ENCODE data around the gene GIT2.

GIT2 gene

GRCh38 chr12:109968801-109969200 lies 27.4 kb downstream of the GIT2 start:
- no peak for DNase-seq (ENCODE audit: low read depth)

DNA sequence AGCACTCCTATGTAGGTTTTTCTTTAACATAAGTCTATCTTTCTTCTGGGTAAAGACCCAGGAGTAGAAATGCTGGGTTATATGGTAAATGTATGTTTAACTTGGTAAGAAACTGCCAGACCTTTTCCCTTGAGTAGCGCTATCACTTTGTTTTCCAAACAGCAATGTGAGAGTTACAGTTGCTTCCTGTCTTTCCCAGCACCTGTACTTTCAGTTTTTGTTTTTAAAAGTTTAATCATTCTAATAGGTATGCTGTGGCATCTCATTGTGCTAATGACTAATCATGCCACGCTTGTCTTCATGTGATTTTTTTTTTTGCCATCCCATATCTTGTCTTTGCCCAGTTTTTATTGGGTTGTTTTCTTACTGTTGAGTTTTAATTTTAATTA lies 28.1 kb downstream of the GIT2 start:
- no peak for DNase-seq (ENCODE audit: low read depth)

DNA sequence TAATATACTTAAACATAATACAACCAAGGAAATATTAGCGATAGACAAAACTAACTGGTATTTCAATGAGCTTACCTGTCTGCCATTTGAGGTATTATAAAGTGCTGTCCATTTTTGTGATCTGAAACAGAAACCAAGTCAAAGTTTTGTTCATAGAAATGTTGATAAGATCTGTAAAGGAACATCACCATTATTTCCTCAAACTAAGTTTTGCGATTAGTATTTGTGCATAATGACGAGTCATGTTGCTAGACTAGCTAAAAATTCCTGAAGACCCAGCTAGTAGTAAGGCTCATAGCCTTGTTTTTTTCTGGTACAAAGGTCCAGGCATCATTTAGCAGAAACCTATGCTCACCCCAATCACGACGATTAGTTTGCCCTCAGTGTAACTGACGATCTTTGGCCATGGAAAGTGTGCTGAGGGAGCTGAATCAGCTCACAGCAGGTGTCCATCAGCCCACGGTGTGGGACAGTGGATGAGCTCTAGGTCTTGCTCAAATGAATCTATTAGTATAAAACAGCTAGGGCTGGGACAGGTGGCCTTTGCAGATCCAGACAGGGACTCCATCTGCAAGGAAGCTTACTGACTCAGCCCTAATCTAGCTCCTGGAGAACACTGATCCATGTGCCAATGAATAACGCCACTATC lies 28.7 kb downstream of the GIT2 start:
- no peak for DNase-seq (ENCODE audit: low read depth)

DNA sequence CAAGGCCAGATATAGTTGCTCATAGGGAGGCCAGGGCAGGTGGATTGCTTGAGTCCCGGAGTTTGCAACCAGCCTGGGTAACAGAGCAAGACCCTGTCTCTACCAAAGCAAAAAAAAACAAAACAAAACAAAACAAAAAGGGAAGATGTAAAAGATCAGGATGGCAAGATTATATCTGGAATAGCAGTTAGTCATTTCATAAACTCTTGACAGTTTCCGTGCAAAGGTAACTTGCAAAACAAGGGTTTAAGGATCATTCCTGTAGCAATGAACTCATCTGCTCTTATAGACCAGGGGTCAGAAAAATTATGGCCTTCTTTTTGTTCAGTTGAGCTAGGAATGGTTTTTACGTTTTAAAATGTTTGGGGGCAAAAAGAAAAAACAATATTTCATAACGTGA lies 29.6 kb downstream of the GIT2 start:
- DNase-seq (ENCODE audit: low read depth) = no peak

DNA sequence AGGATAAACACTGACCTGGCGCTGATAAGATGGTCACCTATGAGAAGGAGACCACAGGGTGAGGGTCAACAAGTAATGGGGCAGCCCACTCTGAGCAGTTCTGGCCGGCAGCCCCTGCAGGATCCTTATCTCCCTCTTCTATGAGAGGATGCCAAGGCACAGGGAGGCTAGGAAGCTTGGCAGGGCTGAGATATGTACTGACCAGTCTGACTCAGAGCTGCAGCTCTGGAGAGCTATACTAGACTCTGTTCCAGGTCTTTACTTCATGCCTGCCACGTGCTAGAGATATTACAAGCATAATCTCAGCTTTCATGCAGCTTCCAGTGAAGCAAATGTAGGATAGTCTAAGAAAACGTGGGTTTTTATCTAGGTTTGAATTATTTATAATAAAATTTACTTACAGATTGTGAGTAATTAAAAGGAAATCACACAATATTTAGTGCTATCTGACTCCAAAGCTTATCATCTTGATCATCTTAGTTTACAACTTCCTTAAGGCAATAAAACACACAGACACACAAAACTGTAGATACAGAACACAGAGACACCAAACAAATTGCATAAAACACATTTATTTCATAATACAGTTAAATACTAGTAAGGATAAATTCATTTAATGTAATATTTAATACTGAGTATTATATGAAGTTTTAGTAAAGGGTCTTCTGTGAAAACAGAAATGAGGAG lies 32.3 kb downstream of the GIT2 start:
- no peak for DNase-seq (ENCODE audit: low read depth)

DNA sequence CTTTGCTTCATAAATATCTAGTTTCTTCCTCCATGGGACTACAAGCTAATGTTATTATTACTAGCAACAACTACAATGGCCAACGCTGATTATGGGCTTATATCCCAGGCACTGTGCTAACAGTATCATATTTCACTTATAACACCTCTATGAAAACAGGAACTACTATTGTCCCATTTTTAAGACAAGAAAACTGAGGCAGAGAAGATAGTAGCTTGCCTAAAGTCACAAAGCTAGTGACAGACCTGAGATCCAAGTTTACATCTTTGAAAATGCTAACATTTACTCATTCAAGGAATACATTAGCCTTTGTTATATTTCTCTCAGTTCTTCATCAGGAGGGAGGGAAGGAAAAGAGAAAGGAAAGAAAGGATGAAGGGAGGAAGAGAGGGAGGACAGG lies 32.8 kb downstream of the GIT2 start:
- DNase-seq (ENCODE audit: low read depth) = no peak

- DNase-seq (ENCODE audit: low read depth) = no peak
Measured at GRCh38 chr12:109962398-109962797, 33.8 kb downstream of the GIT2 start.

- no peak for DNase-seq (ENCODE audit: low read depth)
Measured at GRCh38 chr12:109961612-109962011, 34.6 kb downstream of the GIT2 start.

DNA sequence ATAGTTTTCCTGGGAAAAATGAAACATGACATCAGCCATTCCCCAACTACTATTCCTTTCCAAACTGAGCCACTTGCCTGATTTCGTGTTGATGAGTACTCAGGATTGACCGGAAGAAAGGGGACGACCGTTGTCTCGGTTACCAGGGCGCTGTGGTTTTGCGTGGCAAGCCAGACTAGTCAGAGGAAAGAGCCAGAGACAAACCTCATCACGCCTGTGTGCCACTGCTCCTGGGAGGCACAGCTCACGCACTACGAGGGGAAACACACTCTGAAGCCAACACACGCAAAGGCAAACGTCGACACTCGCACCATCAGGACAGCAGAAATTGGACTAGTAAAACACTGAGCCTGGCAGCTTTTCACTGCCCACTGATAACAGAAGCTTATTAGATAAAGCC lies 35.0 kb downstream of the GIT2 start:
- DNase-seq (ENCODE audit: low read depth) = no peak

- DNase-seq (ENCODE audit: low read depth) = no peak
Measured at GRCh38 chr12:109959411-109960093, 36.6 kb downstream of the GIT2 start.

DNA sequence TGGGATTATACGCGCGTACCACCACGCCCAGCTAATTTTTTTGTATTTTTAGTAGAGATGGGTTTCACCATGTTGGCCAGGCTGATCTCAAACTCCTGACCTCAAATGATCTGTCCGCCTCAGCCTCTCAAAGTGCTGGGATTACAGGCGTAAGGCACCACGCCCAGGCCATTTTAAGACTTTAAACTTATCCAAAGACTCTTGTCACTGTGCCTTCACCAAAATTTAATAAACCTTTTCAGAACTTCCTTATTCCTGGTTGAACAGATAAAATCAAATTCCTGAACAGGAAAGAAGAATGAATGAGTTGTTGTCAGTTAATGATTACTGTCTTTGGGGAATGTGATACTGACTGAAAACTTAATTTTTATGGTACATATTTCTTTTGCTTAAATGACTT lies 37.8 kb downstream of the GIT2 start:
- DNase-seq (ENCODE audit: low read depth) = no peak

- no peak for DNase-seq (ENCODE audit: low read depth)
Measured at GRCh38 chr12:109953656-109954055, 42.5 kb downstream of the GIT2 start.

DNA sequence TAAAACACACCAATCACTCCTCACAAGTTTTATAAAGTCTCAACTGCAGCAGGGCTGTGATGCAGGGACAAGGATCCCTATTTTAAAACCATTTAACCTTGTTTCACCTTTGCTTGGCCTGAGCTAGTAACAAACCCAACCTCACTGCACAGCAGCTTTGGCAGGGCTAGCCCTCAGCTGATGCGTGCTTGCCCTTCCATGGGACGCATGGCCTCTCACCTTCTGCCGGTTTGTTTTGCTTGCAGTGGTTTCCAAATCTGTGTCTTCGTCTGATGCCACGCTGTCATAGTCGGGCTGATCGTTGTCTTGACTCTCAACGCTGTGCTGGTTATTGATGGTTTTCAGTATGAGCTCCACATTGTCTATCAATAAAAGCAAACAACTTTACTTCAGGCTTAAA lies 43.3 kb downstream of the GIT2 start:
- DNase-seq (ENCODE audit: low read depth) = no peak

DNA sequence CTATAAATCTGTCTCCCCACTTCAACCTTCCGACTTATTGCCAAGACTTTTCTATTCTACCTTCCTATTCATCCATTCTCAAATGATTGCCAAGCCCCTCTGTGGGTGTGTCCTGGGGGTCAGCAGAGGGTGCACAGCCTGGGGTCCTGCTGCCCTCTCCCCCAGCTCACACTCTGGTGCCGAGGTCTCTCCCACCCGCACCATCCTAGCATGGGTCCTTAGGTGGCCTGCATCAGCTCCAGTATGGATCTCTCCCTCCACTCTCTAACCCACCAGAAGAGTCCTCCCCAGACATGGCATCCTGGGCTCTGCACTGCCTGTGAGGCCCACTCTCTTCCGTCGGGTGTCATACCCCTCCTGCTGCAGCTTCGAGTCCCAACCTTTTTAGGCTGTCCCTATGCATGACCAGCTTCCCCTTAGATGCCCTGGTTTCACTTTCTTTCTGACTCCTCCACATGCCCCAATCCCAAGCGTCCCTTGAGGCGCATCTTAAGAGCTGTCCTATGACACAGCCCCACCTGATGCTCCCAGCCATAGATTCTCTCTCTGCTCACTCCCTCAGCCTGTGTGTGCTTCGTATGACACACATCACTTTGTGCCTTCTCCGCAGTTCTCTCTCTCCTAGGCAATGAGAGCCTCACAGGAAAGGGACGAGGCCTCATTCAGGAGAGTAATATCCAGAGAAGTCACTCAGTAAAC lies 43.9 kb downstream of the GIT2 start:
- no peak for DNase-seq (ENCODE audit: low read depth)

DNA sequence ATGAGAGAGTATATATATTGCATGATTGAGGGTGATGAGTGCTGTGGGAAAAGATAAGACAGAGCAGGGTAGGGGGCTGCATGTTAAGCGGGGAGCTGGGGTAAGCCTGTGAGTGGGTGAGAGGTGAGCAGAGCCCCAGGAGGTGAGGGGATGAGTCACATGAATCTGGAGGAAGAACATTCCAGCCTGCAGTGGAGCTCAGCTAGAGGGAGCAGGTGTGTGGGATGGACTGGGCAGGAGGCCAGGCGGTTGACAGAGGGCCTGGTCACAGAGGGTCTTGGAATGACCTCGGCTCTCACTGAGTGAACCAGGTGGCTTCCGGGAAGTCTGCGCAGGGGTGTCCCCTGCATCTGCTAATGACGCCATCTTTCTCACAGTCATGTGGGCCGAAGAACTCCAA lies 44.4 kb downstream of the GIT2 start:
- no peak for DNase-seq (ENCODE audit: low read depth)

DNA sequence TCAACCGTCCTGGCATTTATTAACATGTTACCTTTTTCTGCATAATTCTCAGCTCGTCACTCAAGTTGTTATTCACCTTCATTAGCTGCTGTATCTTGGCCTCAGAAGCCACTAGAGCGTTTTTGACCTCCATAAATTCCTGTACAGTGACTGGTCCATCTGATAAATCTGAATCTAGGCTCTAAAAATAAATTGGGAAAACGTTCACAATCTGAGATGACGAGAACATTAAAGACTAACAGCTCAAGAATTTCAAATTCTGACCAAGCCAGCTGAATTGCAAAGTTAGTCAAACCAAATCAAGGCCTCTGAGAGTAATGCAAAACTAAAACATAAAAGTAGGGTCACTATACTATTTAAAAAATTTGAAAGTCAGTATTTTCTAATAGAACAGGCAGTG lies 45.0 kb downstream of the GIT2 start:
- DNase-seq (ENCODE audit: low read depth) = no peak

- no peak for DNase-seq (ENCODE audit: low read depth)
Measured at GRCh38 chr12:109950625-109951024, 45.5 kb downstream of the GIT2 start.

GRCh38 chr12:109949089-109949488 lies 47.1 kb downstream of the GIT2 start:
- DNase-seq (ENCODE audit: low read depth) = no peak

- DNase-seq (ENCODE audit: low read depth) = no peak
Measured at GRCh38 chr12:109948368-109948767, 47.8 kb downstream of the GIT2 start.

DNA sequence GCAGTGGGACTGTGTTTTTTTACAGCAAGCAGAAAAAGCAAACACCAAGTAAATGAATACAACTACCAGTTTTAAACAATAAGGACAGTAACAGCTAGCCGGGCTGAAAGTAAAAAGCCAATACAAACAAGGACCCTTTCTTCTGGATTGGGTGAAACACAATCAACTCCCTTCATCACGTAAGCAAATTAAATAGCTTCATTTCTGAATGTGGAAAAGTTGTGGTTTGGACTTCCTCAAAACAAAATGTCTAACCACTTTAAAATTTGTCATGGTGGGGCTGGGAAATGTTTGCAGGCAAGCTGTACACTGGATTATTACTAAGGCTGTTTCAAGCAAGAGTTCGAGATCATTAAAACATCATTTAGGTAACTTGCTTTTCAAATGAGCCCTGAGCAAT lies 48.6 kb downstream of the GIT2 start:
- DNase-seq (ENCODE audit: low read depth) = no peak

DNA sequence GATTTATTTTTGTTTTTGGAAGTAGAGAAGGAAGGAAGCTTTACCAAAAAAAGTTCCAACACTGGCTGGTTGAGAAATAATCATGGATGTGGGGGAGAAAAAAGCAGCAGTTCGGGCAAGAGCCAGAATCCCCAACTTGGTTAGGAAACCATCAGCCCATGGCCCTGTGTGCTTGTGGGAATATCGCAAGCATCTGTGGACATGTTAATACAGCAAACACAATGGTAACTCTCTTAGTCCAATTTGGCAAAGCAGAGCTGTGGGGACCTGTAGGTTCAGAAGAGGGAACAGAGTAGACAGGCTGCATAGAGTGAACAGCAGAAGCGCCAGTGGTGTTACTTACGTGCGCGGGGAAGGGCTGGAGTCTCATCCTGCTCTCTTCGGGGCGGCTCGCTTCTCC lies 49.3 kb downstream of the GIT2 start:
- DNase-seq (ENCODE audit: low read depth) = no peak

DNA sequence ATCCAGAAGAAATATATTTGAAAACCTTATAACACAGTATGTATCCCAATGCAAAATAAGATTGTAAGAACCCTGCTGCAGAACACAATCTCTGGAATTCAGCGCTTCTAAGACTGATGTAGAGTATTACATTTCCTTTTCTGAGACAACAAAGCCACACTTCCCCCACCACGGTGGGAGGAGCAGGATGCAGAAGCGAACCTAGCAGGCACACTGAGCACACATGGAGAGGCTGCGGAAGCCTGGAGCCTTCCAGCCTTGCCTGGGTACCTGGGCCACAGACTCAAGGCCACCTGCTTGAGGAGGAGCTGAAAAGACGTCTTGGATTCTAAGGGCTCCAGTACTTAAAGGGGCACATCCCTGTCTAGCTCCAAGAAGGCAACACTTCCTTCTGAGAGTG lies 49.7 kb downstream of the GIT2 start:
- DNase-seq (ENCODE audit: low read depth) = no peak

Measured in activated T-cell treated with anti-CD3 and anti-CD28 coated beads for 24 hours (primary cell).